ENCODE results near the gene ODAD4.
"Not testable (repeated sequence)": the region's sequence is repeated elsewhere in the genome, so short reads cannot be mapped to it uniquely, and the experiment has no call there.

Gene ODAD4

DNA sequence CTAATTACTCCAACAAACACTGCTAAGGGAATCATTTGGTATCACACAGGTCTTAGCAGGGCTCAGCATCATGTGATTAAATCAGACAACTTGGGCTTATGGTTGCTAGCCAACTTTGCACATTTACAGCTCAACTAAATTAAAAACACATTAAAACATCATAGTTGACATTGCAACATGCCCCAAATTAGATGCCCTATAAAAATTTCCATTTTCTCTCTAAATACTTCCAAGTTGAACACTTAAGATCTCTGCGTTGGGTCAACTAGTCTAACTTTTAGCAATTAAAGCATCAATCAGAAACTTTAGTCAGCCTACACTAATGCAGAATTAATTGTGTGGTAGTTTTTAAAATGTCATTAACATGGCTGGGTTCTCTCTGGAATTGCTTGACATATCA is 74.7 kb downstream of the ODAD4 start:
- ATAC-seq: no peak

GRCh38 chr17:42009170-42009569 is 78.8 kb downstream of the ODAD4 start:
- no peak for ATAC-seq

GRCh38 chr17:42010266-42010680 is 79.9 kb downstream of the ODAD4 start:
- ATAC-seq: not testable (repeated sequence)

- no peak for ATAC-seq
Observed at GRCh38 chr17:42010898-42011516, 80.6 kb downstream of the ODAD4 start.

- ATAC-seq: not testable (repeated sequence)
Observed at GRCh38 chr17:42012363-42012762, 81.9 kb downstream of the ODAD4 start.

DNA sequence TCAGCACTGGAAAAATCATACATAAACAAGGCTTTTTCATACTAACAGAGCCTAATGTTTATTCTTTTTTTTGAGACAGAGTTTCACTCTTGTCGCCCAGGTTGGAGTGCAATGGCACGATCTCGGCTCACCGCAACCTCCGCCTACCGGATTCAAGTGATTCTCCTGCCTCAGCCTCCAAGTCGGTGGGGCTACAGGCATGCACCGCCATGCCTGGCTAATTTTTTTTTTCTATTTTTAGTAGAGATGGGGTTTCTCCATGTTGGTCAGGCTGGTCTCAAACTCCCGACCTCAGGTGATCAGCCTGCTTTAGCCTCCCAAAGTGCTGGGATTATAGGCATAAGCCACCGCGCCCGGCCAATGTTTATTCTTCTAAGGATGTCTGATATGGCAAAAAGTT is 83.3 kb downstream of the ODAD4 start:
- ATAC-seq: not testable (repeated sequence)
